B cell (primary cell): ENCODE data around the gene ZEB1. TPM values are rescaled to one million over a fixed set of nuclear protein-coding genes. Genes with fewer than 3 reads are reported as not detected.

Experiments
- ATAC-seq: fragments of 200-7000 bp; cut with Tn5 transposase; one replicate; pipeline ENCODE4 v1.10.0; 2021; ENCODE audit warnings: low read depth, mild to moderate bottlenecking, moderate number of reproducible peaks, moderate library complexity
- CTCF ChIA-PET: fragments of 350-600 bp; sonication (Branson Sonifier 250); formaldehyde crosslinking; loops from one replicate; lab custom pipeline; 2021; ENCODE audit warnings: antibody characterized with exemption, inconsistent platforms; lab: Charles Lee
- POLR2A ChIA-PET: fragments of 350-600 bp; sonication (Branson Sonifier 250); formaldehyde crosslinking; loops from one replicate; lab custom pipeline; 2021; ENCODE audit warnings: antibody characterized with exemption; lab: Charles Lee
- DNase-seq: peaks from one replicate; pipeline ENCODE4 v3.0.0; 2013
- H2AFZ ChIP-seq: 2 replicates; pipeline ENCODE4 v1.6.1; 2012; ENCODE audit warnings: mild to moderate bottlenecking, low read depth, low read length; ENCODE audit not compliant: insufficient read depth, poor library complexity, severe bottlenecking
- H3K27ac ChIP-seq, 2 donors: 1 replicate in 1 of 2; 2 replicates in 1 of 2; pipeline ENCODE4 v1.5.1; 2012 to 2013; ENCODE audit warnings: low read length in 2 of 2, mild to moderate bottlenecking in 2 of 2, moderate library complexity in 1 of 2
- H3K27me3 ChIP-seq, 4 experiments: fragments of 200-600 bp in 1 of 4; sonication (generic) in 1 of 4; replicated peaks in 1 of 4; 1 replicate in 2 of 4; 2 replicates in 2 of 4; pipeline versions ENCODE4 v1.6.1 to v1.7.0; 2013 to 2016; ENCODE audit warnings: low read length in 3 of 4, mild to moderate bottlenecking in 2 of 4, mixed read lengths in 1 of 4, moderate library complexity in 1 of 4; ENCODE audit not compliant: insufficient read depth in 4 of 4, control insufficient read depth in 3 of 4; ENCODE audit errors: control extremely low read depth in 1 of 4
- H3K36me3 ChIP-seq, 2 experiments: replicated peaks in 1 of 2; 1 replicate in 1 of 2; 2 replicates in 1 of 2; pipeline versions ENCODE4 v1.6.1 to v1.7.1; 2013; ENCODE audit warnings: low read length in 1 of 2; ENCODE audit not compliant: insufficient read depth in 2 of 2, control insufficient read depth in 1 of 2; ENCODE audit errors: control extremely low read depth in 1 of 2, extremely low read depth in 1 of 2
- H3K4me1 ChIP-seq, 2 donors: fragments of 200-600 bp in 1 of 2; sonication (generic) in 1 of 2; 1 replicate in 1 of 2; 2 replicates in 1 of 2; pipeline versions ENCODE4 v1.5.1 to v1.6.1; 2013 to 2017; ENCODE audit warnings: low read length in 2 of 2; ENCODE audit not compliant: control insufficient read depth in 2 of 2, insufficient read depth in 2 of 2
- H3K4me2 ChIP-seq: replicated peaks from 2 replicates; pipeline ENCODE3; 2012; ENCODE audit warnings: mild to moderate bottlenecking, low read depth, low read length; ENCODE audit not compliant: poor library complexity, severe bottlenecking
- H3K4me3 ChIP-seq, 5 experiments: fragments of 200-600 bp in 1 of 5; sonication (generic) in 1 of 5; 1 replicate in 3 of 5; 2 replicates in 2 of 5; pipeline versions ENCODE4 v1.5.1 to v1.7.0; 2011 to 2016; ENCODE audit warnings: low read length in 4 of 5, mild to moderate bottlenecking in 4 of 5, low read depth in 2 of 5, control low read depth in 1 of 5, moderate library complexity in 1 of 5; ENCODE audit not compliant: insufficient read depth in 1 of 5; ENCODE audit errors: control extremely low read depth in 1 of 5, extremely low read depth in 1 of 5
- H3K79me2 ChIP-seq: fragments of 200-600 bp; sonication (generic); one replicate; pipeline ENCODE4 v1.6.0; 2016; ENCODE audit warnings: low read length; ENCODE audit not compliant: control insufficient read depth, insufficient read depth
- H3K9ac ChIP-seq: fragments of 200-600 bp; sonication (generic); 2 replicates; pipeline ENCODE4 v1.6.1; 2017; ENCODE audit warnings: mild to moderate bottlenecking, low read length, moderate library complexity
- H3K9me3 ChIP-seq, 3 donors: one replicate each; pipeline versions ENCODE4 v1.6.1 to v1.7.1; 2013; ENCODE audit warnings: low read length in 2 of 3; ENCODE audit not compliant: control insufficient read depth in 2 of 3, insufficient read depth in 1 of 3; ENCODE audit errors: control extremely low read depth in 1 of 3
- H4K20me1 ChIP-seq: 2 replicates; pipeline ENCODE4 v1.6.0; 2012; ENCODE audit warnings: mild to moderate bottlenecking, low read length; ENCODE audit not compliant: insufficient read depth, control insufficient read depth, poor library complexity, severe bottlenecking
- H3K27ac Mint-ChIP-seq: one replicate; pipeline ENCODE4 v1.8.0; 2021; ENCODE audit warnings: mixed read lengths
- H3K27me3 Mint-ChIP-seq: one replicate; pipeline ENCODE4 v1.8.0; 2021; ENCODE audit warnings: mixed read lengths
- H3K4me1 Mint-ChIP-seq: one replicate; pipeline ENCODE4 v1.8.0; 2021; ENCODE audit warnings: mixed read lengths
- H3K4me3 Mint-ChIP-seq: one replicate; pipeline ENCODE4 v1.8.0; 2021; ENCODE audit warnings: mixed read lengths
- H3K9me3 Mint-ChIP-seq: one replicate; pipeline ENCODE4 v1.8.0; 2022; ENCODE audit warnings: mixed read lengths; ENCODE audit not compliant: insufficient read depth
- EZH2 ChIP-seq: IDR thresholded peaks from 2 replicates; pipeline ENCODE4 v1.6.1; 2012; ENCODE audit warnings: borderline replicate concordance, low read depth, mild to moderate bottlenecking, moderate library complexity, low read length; ENCODE audit not compliant: insufficient read depth, poor library complexity, severe bottlenecking
- WGBS: methylation state at CpG from one replicate; pipeline ENCODE4 v1.1.5; 2013; ENCODE audit warnings: missing lambda C conversion rate; ENCODE audit not compliant: insufficient coverage; 5-methylcytosine and 5-hydroxymethylcytosine counted together
- intact Hi-C: fragments of 100-400 bp; cut with micrococcal nuclease; formaldehyde crosslinking; loops from one replicate; pipeline ENCODE4 v1.10.0; 2022
- polyA plus RNA-seq: library from polyadenylated mRNA; depleted of rRNA; stranded (reverse); fragments of >200 nt; gene quantifications from 2 replicates; pipeline ENCODE4 v1.2.3, GENCODE V29; 2012
- total RNA-seq, 2 donors: library from RNA; stranded (reverse); fragments of 120-200 nt in 1 of 2; gene quantifications; 1 replicate in 1 of 2; 2 replicates in 1 of 2; pipeline versions ENCODE4 v1.2.3 to v1.2.4, GENCODE V29; 2013 to 2022
- TF ChIP-seq, protein P1 (sequence below): fragments of 200-600 bp; IDR thresholded peaks from one replicate; pipeline ENCODE4 v1.8.0; 2022; ENCODE audit warnings: antibody characterized with exemption, mild to moderate bottlenecking

Gene ZEB1
- total and polyA plus RNA-seq, 2 donors (not counting 1 experiment from before 2014, with no cell fraction given) = 11.2 to 96.7 TPM

DNA sequence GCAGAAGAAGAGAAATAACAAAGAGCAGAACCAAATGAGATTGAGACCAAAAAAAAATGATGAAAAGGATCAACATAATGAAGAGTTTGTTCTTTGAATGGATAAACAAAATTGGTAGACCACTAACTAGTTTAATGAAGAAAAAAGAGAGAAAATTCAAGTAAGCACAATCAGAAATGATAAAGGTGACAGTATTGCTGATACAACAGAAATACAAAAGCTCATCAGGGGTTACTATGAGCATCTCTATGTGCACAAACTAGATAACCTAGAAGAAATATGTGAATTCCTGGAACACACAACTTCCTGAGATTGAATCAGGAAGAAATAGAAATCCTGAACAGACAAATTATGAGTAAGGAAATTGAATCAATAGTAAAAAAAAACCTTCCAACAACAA is 157.1 kb downstream of the ZEB1 start:
- POLR2A ChIA-PET = no interaction called here
- TF ChIP-seq EZH2 = no peak
- TF ChIP-seq, protein P1, sequence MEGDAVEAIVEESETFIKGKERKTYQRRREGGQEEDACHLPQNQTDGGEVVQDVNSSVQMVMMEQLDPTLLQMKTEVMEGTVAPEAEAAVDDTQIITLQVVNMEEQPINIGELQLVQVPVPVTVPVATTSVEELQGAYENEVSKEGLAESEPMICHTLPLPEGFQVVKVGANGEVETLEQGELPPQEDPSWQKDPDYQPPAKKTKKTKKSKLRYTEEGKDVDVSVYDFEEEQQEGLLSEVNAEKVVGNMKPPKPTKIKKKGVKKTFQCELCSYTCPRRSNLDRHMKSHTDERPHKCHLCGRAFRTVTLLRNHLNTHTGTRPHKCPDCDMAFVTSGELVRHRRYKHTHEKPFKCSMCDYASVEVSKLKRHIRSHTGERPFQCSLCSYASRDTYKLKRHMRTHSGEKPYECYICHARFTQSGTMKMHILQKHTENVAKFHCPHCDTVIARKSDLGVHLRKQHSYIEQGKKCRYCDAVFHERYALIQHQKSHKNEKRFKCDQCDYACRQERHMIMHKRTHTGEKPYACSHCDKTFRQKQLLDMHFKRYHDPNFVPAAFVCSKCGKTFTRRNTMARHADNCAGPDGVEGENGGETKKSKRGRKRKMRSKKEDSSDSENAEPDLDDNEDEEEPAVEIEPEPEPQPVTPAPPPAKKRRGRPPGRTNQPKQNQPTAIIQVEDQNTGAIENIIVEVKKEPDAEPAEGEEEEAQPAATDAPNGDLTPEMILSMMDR = no peak

GRCh38 chr10:31477584-31477983 is 158.6 kb downstream of the ZEB1 start:
- H3K9ac ChIP-seq = no peak overlapping the region
- Mint-ChIP-seq H3K27ac (no peak overlapping the region), H3K9me3 (peaks cover 13% of the 10 kb centered on the region), H3K27me3 (no peaks in the 10 kb centered on the region), H3K4me3 (no peak overlapping the region), H3K4me1 (no peaks in the 10 kb centered on the region)
- CTCF ChIA-PET = no interaction called here
- H2AFZ ChIP-seq = no peak overlapping the region
- H3K36me3 ChIP-seq = peaks cover 0 to 1% of the 10 kb centered on the region in 2 experiments
- no peaks in the 10 kb centered on the region for H4K20me1 ChIP-seq
- no peak overlapping the region for H3K27ac ChIP-seq
- TF ChIP-seq, protein P1 = no peak
- intact Hi-C loops = no loop called here
- POLR2A ChIA-PET = no interaction called here
- H3K4me2 ChIP-seq = no peak overlapping the region
- no peaks in the 10 kb centered on the region for H3K27me3 ChIP-seq
- H3K9me3 ChIP-seq = peaks cover 0 to 4% (median 3%) of the 10 kb centered on the region in 3 donors
- no peaks in the 10 kb centered on the region for H3K4me1 ChIP-seq
- ATAC-seq = no peak
- no peak overlapping the region for H3K4me3 ChIP-seq
- no peak for DNase-seq
- WGBS = no CpG with 5 or more reads among the region's 1 CpG
- no peaks in the 10 kb centered on the region for H3K79me2 ChIP-seq

More for the DNA sequence above, 157.1 kb downstream of the ZEB1 start:
- Histone ChIP-seq H3K79me2 (no peaks in the 10 kb centered on the region), H4K20me1 (no peaks in the 10 kb centered on the region), H3K27ac (no peak overlapping the region), H3K9ac (no peak overlapping the region), H3K27me3 (no peaks in the 10 kb centered on the region), H3K36me3 (peaks cover 0 to 1% of the 10 kb centered on the region in 2 experiments), H3K4me2 (no peak overlapping the region), H3K4me1 (no peaks in the 10 kb centered on the region), H3K4me3 (no peak overlapping the region), H3K9me3 (peaks cover 0 to 4% (median 1%) of the 10 kb centered on the region in 3 donors), H2AFZ (no peak overlapping the region)
- H3K9me3 Mint-ChIP-seq = peaks cover 13% of the 10 kb centered on the region
- H3K27me3 Mint-ChIP-seq = no peaks in the 10 kb centered on the region
- DNase-seq = no peak
- intact Hi-C loops = no loop called here
- no peak overlapping the region for H3K4me3 Mint-ChIP-seq
- no peak for ATAC-seq
- no peak overlapping the region for H3K27ac Mint-ChIP-seq
- CTCF ChIA-PET = interaction anchor here (0.6 kb wide), 1 partner anchor 63 kb away, joined by 4 read pairs; no protein-coding TSS in a partner anchor
- no peaks in the 10 kb centered on the region for H3K4me1 Mint-ChIP-seq
